ENCODE measurements around the gene ULK4. TPM values are rescaled to one million over a fixed set of nuclear protein-coding genes. Genes with fewer than 3 reads are reported as not detected.

Gene ULK4
- total and polyA plus RNA-seq, 9 of the 15 experiments (the other 6 are each of a cell fraction or from before 2014, with no cell fraction given) = 3.0 to 5.9 (median 3.5) TPM

DNA sequence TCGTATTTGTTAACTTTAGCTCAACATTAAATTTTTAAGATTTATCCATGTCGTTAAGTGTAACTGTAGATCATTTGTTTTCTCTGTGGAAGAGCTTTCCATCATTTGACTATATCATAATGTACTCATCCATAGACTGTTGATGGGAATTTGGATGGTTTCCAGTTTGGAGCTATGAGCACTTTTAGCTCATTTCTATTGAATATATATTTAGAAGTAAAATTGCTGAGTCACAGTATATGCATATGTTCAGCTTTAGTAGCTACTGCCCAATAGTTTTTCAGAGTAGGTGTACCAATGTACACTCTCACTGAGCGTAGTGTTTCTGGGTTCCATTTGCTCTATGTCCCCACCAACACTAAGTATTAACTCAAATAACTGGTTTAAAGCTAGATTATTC, 263.0 kb downstream of the ULK4 start:
- FAIRE-seq (no peak), DNase-seq (ENCODE audit: extremely low read depth in 1 of 4, low spot score in 3 of 4) (no peak), ATAC-seq (peak; percentile 34; the same call in 1 of the 3 replicates)
- H3K4me2 ChIP-seq (ENCODE audit: insufficient read depth, low read length) = no peak overlapping the region
- ChIA-PET POLR2A (interaction anchor here (2.5 kb wide), 1 partner anchor 13 kb away, joined by 7 read pairs; no protein-coding TSS in a partner anchor), CTCF (ENCODE audit: low intra/inter-chr PET ratio) (no interaction called here)
- H3K79me2 ChIP-seq (ENCODE audit: control insufficient read depth, insufficient read depth, low read length) = no peaks in the 10 kb centered on the region
- intact Hi-C loops (cut with micrococcal nuclease) (loop anchor here (10.0 kb wide), 1 partner anchor 416 kb away; no protein-coding TSS in a partner anchor), in situ Hi-C loops (cut with MboI) (loop anchor here (25.0 kb wide), 1 partner anchor 413 kb away; no protein-coding TSS in a partner anchor)
- H3K36me3 ChIP-seq (ENCODE audit: control insufficient read depth, insufficient read depth, low read length) = no peaks in the 10 kb centered on the region
- WGBS (ENCODE audit: insufficient coverage, low coverage, missing lambda C conversion rate) = 45% methylated on average over 3 of the region's 3 CpGs
- H3K9me1 ChIP-seq (ENCODE audit: control insufficient read depth, insufficient read depth, low read length) = no peaks in the 10 kb centered on the region
- no peaks in the 10 kb centered on the region for H3K9me3 ChIP-seq (replicated peaks; ENCODE audit: control insufficient read depth, insufficient read depth, low read depth, low read length)
- no peak overlapping the region for H3K9ac ChIP-seq (ENCODE audit: insufficient read depth in 1 of 2, low read depth in 2 of 2, low read length in 2 of 2)
- no peak overlapping the region for H3K4me3 ChIP-seq
- no peaks in the 10 kb centered on the region for H3K27me3 ChIP-seq (ENCODE audit: control insufficient read depth in 2 of 2, insufficient read depth in 2 of 2, low read length in 2 of 2)
- H2AFZ ChIP-seq (ENCODE audit: low read depth, low read length) = peak overlapping the region; percentile 67
- peaks cover 0 to 18% of the 10 kb centered on the region in 2 experiments; a peak in 2 of 5 replicates for H3K4me1 ChIP-seq (replicated peaks in 1 of 2; ENCODE audit: control insufficient read depth in 2 of 2, insufficient read depth in 2 of 2, low read length in 2 of 2)
- TF ChIP-seq NFE2 (IDR thresholded peaks at IDR 0.05; ENCODE audit: low read depth) (peak; percentile 92), MAFK (IDR thresholded peaks at IDR 0.05; ENCODE audit: low read length) (peak; percentile 90), ZNF316 (IDR thresholded peaks at IDR 0.05) (peak; percentile 93), MAFF (IDR thresholded peaks at IDR 0.05; ENCODE audit: low read length) (peak; percentile 94), ZNF695 (CRISPR knock-in tag; IDR thresholded peaks at IDR 0.05) (no peak), FOXK1 (CRISPR knock-in tag; IDR thresholded peaks at IDR 0.05; ENCODE audit: borderline replicate concordance) (no peak), ZNF140 (CRISPR knock-in tag; IDR thresholded peaks at IDR 0.05) (no peak), HOXB6 (CRISPR knock-in tag; IDR thresholded peaks at IDR 0.05; ENCODE audit: borderline replicate concordance) (no peak), MAFG (tag; conservative IDR thresholded peaks at IDR 0.05) (peak; percentile 94), NFIC (IDR thresholded peaks at IDR 0.05) (0 out of 2 replicates have a peak, but pooled peaks have one; percentile 19), BACH1 (tag; IDR thresholded peaks at IDR 0.05) (peak; percentile 84; the same call in 1 of the 2 replicates), NFE2L1 (tag; IDR thresholded peaks at IDR 0.05; ENCODE audit: borderline replicate concordance, low read depth) (peak; percentile 88), C11orf30 (IDR thresholded peaks at IDR 0.05; ENCODE audit: low read depth) (peak; percentile 89), ZNF143 (CRISPR knock-in tag; IDR thresholded peaks at IDR 0.05) (no peak), SREBF1 (IDR thresholded peaks at IDR 0.05; ENCODE audit: borderline replicate concordance, low read depth, low read length) (no peak)
- TF ChIP-seq, protein P1, sequence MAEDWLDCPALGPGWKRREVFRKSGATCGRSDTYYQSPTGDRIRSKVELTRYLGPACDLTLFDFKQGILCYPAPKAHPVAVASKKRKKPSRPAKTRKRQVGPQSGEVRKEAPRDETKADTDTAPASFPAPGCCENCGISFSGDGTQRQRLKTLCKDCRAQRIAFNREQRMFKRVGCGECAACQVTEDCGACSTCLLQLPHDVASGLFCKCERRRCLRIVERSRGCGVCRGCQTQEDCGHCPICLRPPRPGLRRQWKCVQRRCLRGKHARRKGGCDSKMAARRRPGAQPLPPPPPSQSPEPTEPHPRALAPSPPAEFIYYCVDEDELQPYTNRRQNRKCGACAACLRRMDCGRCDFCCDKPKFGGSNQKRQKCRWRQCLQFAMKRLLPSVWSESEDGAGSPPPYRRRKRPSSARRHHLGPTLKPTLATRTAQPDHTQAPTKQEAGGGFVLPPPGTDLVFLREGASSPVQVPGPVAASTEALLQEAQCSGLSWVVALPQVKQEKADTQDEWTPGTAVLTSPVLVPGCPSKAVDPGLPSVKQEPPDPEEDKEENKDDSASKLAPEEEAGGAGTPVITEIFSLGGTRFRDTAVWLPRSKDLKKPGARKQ (CRISPR knock-in tag; IDR thresholded peaks at IDR 0.05) = no peak
- TF ChIP-seq, protein P2, sequence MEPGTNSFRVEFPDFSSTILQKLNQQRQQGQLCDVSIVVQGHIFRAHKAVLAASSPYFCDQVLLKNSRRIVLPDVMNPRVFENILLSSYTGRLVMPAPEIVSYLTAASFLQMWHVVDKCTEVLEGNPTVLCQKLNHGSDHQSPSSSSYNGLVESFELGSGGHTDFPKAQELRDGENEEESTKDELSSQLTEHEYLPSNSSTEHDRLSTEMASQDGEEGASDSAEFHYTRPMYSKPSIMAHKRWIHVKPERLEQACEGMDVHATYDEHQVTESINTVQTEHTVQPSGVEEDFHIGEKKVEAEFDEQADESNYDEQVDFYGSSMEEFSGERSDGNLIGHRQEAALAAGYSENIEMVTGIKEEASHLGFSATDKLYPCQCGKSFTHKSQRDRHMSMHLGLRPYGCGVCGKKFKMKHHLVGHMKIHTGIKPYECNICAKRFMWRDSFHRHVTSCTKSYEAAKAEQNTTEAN (CRISPR knock-in tag; IDR thresholded peaks at IDR 0.05) = no peak
- H4K20me1 ChIP-seq (replicated peaks; ENCODE audit: control insufficient read depth, insufficient read depth, low read length) = no peaks in the 10 kb centered on the region
- 0 out of 3 replicates have a peak overlapping the region, but pooled peaks have one; percentile 36 for H3K27ac ChIP-seq (ENCODE audit: extremely low read depth, low read depth, low read length)
- no TSS peak for BruUV-seq (replicated peaks)

Data from K562 (cell line).